ENCODE data around the gene RAD9A.
"Not testable (repeated sequence)": the region's sequence is repeated elsewhere in the genome, so short reads cannot be mapped to it uniquely, and the experiment has no call there.

RAD9A gene

GRCh38 chr11:67395555-67396258 lies 3.9 kb downstream of the RAD9A start:
- no peak for DNase-seq (ENCODE audit: low read depth in 3 of 3)

- no peak for DNase-seq (ENCODE audit: low read depth in 3 of 3)
Measured at GRCh38 chr11:67396259-67396581, 4.4 kb downstream of the RAD9A start.

- DNase-seq (ENCODE audit: low read depth in 3 of 3) = no peak
Measured at GRCh38 chr11:67396587-67397389, 5.0 kb downstream of the RAD9A start.

GRCh38 chr11:67397536-67397935 lies 5.8 kb downstream of the RAD9A start:
- no peak for DNase-seq (ENCODE audit: low read depth in 3 of 3)

GRCh38 chr11:67397986-67398660 lies 6.3 kb downstream of the RAD9A start:
- DNase-seq (ENCODE audit: low read depth in 3 of 3) = no peak

GRCh38 chr11:67398661-67399563 lies 7.1 kb downstream of the RAD9A start:
- DNase-seq (ENCODE audit: low read depth in 3 of 3) = no peak

- no peak for DNase-seq (ENCODE audit: low read depth in 3 of 3)
Measured at GRCh38 chr11:67400251-67400941, 8.6 kb downstream of the RAD9A start.

- DNase-seq (ENCODE audit: low read depth in 3 of 3) = no peak
Measured at GRCh38 chr11:67400942-67401494, 9.2 kb downstream of the RAD9A start.

- DNase-seq (ENCODE audit: low read depth in 3 of 3) = peak; percentile 81 to 88 (median 88)
Measured at GRCh38 chr11:67401495-67402191, 9.9 kb downstream of the RAD9A start, which contains the start of gene PPP1CA. Gene PPP1CA, minus strand, starts transcription at chr11:67401858. Its CDS starts 76 bp downstream, at chr11:67401782.

- DNase-seq (ENCODE audit: low read depth in 3 of 3) = not testable (repeated sequence)
Measured at GRCh38 chr11:67402192-67402839, 10.5 kb downstream of the RAD9A start.

GRCh38 chr11:67403085-67403484 lies 11.3 kb downstream of the RAD9A start:
- DNase-seq (ENCODE audit: low read depth in 3 of 3) = not testable (repeated sequence)

GRCh38 chr11:67404515-67405195 lies 12.9 kb downstream of the RAD9A start:
- peak in 1 of 3 experiments; percentile 61 for DNase-seq (ENCODE audit: low read depth in 3 of 3)

- no peak for DNase-seq (ENCODE audit: low read depth in 3 of 3)
Measured at GRCh38 chr11:67405196-67405567, 13.4 kb downstream of the RAD9A start.

- no peak for DNase-seq (ENCODE audit: low read depth in 3 of 3)
Measured at GRCh38 chr11:67405688-67406339, 14.0 kb downstream of the RAD9A start.

GRCh38 chr11:67406420-67406968 lies 14.7 kb downstream of the RAD9A start:
- no peak for DNase-seq (ENCODE audit: low read depth in 3 of 3)

GRCh38 chr11:67406969-67407687 lies 15.3 kb downstream of the RAD9A start:
- DNase-seq (ENCODE audit: low read depth in 3 of 3) = no peak

GRCh38 chr11:67407688-67408163 lies 15.9 kb downstream of the RAD9A start:
- DNase-seq (ENCODE audit: low read depth in 3 of 3) = no peak
